Stomach (tissue), 4 donors: ENCODE results near the gene TP63.

ENCODE experiments used
- EP300 ChIP-seq: sonication (generic); formaldehyde crosslinking; IDR thresholded peaks from one replicate; pipeline ENCODE4 v1.6.1; 2017; ENCODE audit warnings: antibody characterized with exemption
- POLR2A ChIP-seq, 4 donors: fragments of 450-650 bp; IDR thresholded peaks; one replicate each; pipeline ENCODE4 v1.6.1; 2016; ENCODE audit warnings: antibody characterized with exemption in 4 of 4, control low read depth in 2 of 4, mild to moderate bottlenecking in 1 of 4, moderate library complexity in 1 of 4
- POLR2AphosphoS5 ChIP-seq, 3 donors: sonication (generic); formaldehyde crosslinking; IDR thresholded peaks; one replicate each; pipeline ENCODE4 v1.6.1; 2016; ENCODE audit warnings: antibody characterized with exemption in 3 of 3
- TF ChIP-seq, protein P1 (sequence below), 7 experiments: fragments of 450-650 bp in 4 of 7; fragments of 200-600 bp in 3 of 7; sonication (generic) in 3 of 7; IDR thresholded peaks; one replicate each; pipeline ENCODE4 v1.5.1; 2016 to 2019; ENCODE audit warnings: antibody characterized with exemption in 7 of 7, control low read depth in 2 of 7, mild to moderate bottlenecking in 1 of 7

DNA sequence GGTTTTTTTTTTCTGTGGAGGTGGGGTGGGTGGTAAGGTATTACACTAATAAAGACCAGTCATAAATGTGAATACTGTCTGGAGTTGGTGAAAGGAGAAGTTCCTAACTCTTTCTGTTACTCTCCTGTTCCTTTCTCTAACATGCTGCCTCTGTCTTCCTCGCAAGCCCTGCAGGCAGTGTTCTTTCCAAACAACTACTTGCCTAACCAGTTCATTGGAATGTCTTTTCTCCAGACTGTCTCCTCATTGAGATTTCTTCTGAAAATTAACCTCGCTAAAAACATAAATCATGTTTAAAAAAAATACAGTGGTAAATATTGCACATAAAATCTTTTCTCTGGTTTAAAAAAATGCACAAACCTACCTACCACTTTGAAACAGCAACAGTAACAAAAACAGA, 135.2 kb downstream of the TP63 start:
- TF ChIP-seq, protein P1, sequence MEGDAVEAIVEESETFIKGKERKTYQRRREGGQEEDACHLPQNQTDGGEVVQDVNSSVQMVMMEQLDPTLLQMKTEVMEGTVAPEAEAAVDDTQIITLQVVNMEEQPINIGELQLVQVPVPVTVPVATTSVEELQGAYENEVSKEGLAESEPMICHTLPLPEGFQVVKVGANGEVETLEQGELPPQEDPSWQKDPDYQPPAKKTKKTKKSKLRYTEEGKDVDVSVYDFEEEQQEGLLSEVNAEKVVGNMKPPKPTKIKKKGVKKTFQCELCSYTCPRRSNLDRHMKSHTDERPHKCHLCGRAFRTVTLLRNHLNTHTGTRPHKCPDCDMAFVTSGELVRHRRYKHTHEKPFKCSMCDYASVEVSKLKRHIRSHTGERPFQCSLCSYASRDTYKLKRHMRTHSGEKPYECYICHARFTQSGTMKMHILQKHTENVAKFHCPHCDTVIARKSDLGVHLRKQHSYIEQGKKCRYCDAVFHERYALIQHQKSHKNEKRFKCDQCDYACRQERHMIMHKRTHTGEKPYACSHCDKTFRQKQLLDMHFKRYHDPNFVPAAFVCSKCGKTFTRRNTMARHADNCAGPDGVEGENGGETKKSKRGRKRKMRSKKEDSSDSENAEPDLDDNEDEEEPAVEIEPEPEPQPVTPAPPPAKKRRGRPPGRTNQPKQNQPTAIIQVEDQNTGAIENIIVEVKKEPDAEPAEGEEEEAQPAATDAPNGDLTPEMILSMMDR (IDR thresholded peaks at IDR 0.05) = no peak
- TF ChIP-seq POLR2AphosphoS5 (IDR thresholded peaks at IDR 0.05) (no peak), EP300 (no peak), POLR2A (IDR thresholded peaks at IDR 0.05) (no peak)
